CD4-positive, alpha-beta T cell (primary cell): Measurements from ENCODE around the gene TTC23L. TPM values are rescaled to one million over a fixed set of nuclear protein-coding genes. Genes with fewer than 3 reads are reported as not detected.

Source experiments
- ATAC-seq: fragments of 200-7000 bp; cut with Tn5 transposase; one replicate; pipeline ENCODE4 v1.10.0; 2022; ENCODE audit warnings: mild to moderate bottlenecking; ENCODE audit not compliant: poor library complexity
- CTCF ChIA-PET: fragments of 350-600 bp; sonication (Branson Sonifier 250); formaldehyde crosslinking; loops from one replicate; lab custom pipeline; 2021; ENCODE audit warnings: antibody characterized with exemption, inconsistent platforms; lab: Charles Lee
- POLR2A ChIA-PET: fragments of 350-600 bp; sonication (Branson Sonifier 250); formaldehyde crosslinking; loops from one replicate; lab custom pipeline; 2021; ENCODE audit warnings: antibody characterized with exemption, inconsistent platforms; lab: Charles Lee
- DNase-seq, 14 experiments: peaks; one replicate each; pipeline ENCODE4 v3.0.0-alpha.2; 2013 to 2020; ENCODE audit warnings: mixed read lengths in 2 of 14
- H3K27ac ChIP-seq, 2 donors: one replicate each; pipeline versions ENCODE4 v1.5.1 to v1.7.0; 2013; ENCODE audit warnings: low read length in 2 of 2, low read depth in 1 of 2, mild to moderate bottlenecking in 1 of 2
- H3K27me3 ChIP-seq, 2 experiments: 1 replicate in 1 of 2; 2 replicates in 1 of 2; pipeline versions ENCODE4 v1.6.1 to v1.7.0; 2013; ENCODE audit warnings: low read length in 2 of 2, control low read depth in 1 of 2, mild to moderate bottlenecking in 1 of 2, moderate library complexity in 1 of 2; ENCODE audit not compliant: insufficient read depth in 2 of 2, control insufficient read depth in 1 of 2
- H3K36me3 ChIP-seq: one replicate; pipeline ENCODE4 v1.6.1; 2013; ENCODE audit warnings: low read length, control low read depth; ENCODE audit not compliant: insufficient read depth
- H3K4me1 ChIP-seq: one replicate; pipeline ENCODE4 v1.6.1; 2013; ENCODE audit warnings: low read length, control low read depth; ENCODE audit not compliant: insufficient read depth
- H3K4me3 ChIP-seq: one replicate; pipeline ENCODE4 v1.5.1; 2013; ENCODE audit warnings: mild to moderate bottlenecking, low read length, moderate library complexity
- H3K9me3 ChIP-seq, 2 experiments: 1 replicate in 1 of 2; 2 replicates in 1 of 2; pipeline versions ENCODE4 v1.6.1 to v1.7.0; 2013; ENCODE audit warnings: low read length in 2 of 2, mild to moderate bottlenecking in 2 of 2, control low read depth in 1 of 2, moderate library complexity in 1 of 2; ENCODE audit not compliant: control insufficient read depth in 1 of 2, insufficient read depth in 1 of 2
- H3K27ac Mint-ChIP-seq: one replicate; pipeline ENCODE4 v1.8.0; 2020; ENCODE audit warnings: mixed read lengths
- H3K27me3 Mint-ChIP-seq: one replicate; pipeline ENCODE4 v1.8.0; 2021; ENCODE audit warnings: mixed read lengths
- H3K36me3 Mint-ChIP-seq: one replicate; pipeline ENCODE4 v1.8.0; 2021; ENCODE audit warnings: low read depth, mixed read lengths
- H3K4me1 Mint-ChIP-seq: one replicate; pipeline ENCODE4 v1.8.0; 2021; ENCODE audit warnings: low read depth, mixed read lengths
- H3K4me3 Mint-ChIP-seq: one replicate; pipeline ENCODE4 v1.8.0; 2020; ENCODE audit warnings: mild to moderate bottlenecking, mixed read lengths
- H3K9me3 Mint-ChIP-seq: one replicate; pipeline ENCODE4 v1.8.0; 2020; ENCODE audit warnings: mixed read lengths
- intact Hi-C, 2 experiments: fragments of 100-400 bp; cut with DNase I in 1 of 2; cut with micrococcal nuclease in 1 of 2; formaldehyde crosslinking; loops; one replicate each; pipeline versions ENCODE4 v1.15.1 to v1.9.0; 2023 to 2025; cut with DNase I, micrococcal nuclease
- total RNA-seq, 174 experiments: library from RNA in 2 of 174; stranded (reverse) in 2 of 174; gene quantifications; one replicate each; pipeline ENCODE4 v1.2.3 and lab custom pipeline; 2021 to 2026
- TF ChIP-seq, protein P1 (sequence below): fragments of 200-600 bp; IDR thresholded peaks from one replicate; pipeline ENCODE4 v1.8.0; 2022; ENCODE audit warnings: antibody characterized with exemption, mild to moderate bottlenecking

Gene TTC23L
- total RNA-seq, 2 experiments from 2014 or later, result 0.20 TPM; not detected in 1

DNA sequence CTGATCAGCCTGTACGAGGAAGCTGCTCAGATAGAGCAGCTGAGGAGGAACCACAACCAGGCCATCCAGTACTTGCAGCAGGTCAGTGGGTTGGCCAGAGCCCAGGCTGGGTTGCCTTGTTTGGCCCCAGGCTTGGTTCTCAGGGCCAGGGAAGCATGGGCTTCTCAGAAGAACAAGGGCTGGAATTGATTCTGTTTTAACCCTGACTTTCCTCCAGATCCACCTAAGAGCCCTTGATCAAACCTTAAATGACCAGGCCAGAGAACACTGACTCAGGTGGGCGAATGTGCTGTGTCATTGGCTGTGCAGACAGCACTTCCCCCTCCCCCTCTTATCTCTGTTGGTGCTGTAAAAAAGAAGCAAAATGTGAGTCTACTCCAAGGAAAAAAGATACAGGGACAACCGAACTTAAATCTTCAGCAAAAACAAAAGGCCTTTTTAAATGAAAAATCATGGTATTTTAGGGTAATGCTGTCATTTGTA, 28.1 kb downstream of the TTC23L start:
- ChIA-PET CTCF (no interaction called here), POLR2A (no interaction called here)
- H3K4me1 Mint-ChIP-seq, result no peaks in the 10 kb centered on the region
- H3K27me3 ChIP-seq, result no peaks in the 10 kb centered on the region
- no peak overlapping the region for H3K27ac Mint-ChIP-seq
- no peak overlapping the region for H3K4me3 Mint-ChIP-seq
- no peaks in the 10 kb centered on the region for H3K9me3 ChIP-seq
- ATAC-seq (no peak), DNase-seq (no peak)
- peaks cover 4% of the 10 kb centered on the region for H3K27me3 Mint-ChIP-seq
- H3K4me3 ChIP-seq, result no peak overlapping the region
- intact Hi-C loops, result no loop called here
- no peaks in the 10 kb centered on the region for H3K9me3 Mint-ChIP-seq
- TF ChIP-seq, protein P1, sequence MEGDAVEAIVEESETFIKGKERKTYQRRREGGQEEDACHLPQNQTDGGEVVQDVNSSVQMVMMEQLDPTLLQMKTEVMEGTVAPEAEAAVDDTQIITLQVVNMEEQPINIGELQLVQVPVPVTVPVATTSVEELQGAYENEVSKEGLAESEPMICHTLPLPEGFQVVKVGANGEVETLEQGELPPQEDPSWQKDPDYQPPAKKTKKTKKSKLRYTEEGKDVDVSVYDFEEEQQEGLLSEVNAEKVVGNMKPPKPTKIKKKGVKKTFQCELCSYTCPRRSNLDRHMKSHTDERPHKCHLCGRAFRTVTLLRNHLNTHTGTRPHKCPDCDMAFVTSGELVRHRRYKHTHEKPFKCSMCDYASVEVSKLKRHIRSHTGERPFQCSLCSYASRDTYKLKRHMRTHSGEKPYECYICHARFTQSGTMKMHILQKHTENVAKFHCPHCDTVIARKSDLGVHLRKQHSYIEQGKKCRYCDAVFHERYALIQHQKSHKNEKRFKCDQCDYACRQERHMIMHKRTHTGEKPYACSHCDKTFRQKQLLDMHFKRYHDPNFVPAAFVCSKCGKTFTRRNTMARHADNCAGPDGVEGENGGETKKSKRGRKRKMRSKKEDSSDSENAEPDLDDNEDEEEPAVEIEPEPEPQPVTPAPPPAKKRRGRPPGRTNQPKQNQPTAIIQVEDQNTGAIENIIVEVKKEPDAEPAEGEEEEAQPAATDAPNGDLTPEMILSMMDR, result no peak
- H3K4me1 ChIP-seq, result no peaks in the 10 kb centered on the region
- H3K27ac ChIP-seq, result no peak overlapping the region
- no peaks in the 10 kb centered on the region for H3K36me3 Mint-ChIP-seq
- no peaks in the 10 kb centered on the region for H3K36me3 ChIP-seq

DNA sequence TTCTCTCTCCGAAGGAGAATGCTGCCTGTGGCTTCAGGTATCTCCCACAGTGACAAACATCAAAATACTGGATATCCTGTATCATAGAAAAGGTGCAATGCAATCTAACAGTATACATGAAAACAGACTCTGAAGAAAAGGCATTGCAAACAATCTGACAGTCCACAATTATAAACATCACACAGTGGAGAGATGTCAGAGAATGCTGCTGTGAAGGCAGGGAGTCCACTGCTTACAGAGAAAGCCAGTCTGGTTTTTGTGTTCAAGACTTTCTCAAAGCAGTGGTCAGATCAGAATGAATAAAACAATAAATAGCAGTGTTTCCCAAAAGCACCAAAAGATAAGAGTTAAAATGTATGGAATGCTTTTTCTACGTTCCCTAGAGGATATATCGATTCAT, 28.7 kb downstream of the TTC23L start:
- H3K27ac ChIP-seq, result no peak overlapping the region
- CTCF ChIA-PET, result no interaction called here
- POLR2A ChIA-PET, result no interaction called here

DNA sequence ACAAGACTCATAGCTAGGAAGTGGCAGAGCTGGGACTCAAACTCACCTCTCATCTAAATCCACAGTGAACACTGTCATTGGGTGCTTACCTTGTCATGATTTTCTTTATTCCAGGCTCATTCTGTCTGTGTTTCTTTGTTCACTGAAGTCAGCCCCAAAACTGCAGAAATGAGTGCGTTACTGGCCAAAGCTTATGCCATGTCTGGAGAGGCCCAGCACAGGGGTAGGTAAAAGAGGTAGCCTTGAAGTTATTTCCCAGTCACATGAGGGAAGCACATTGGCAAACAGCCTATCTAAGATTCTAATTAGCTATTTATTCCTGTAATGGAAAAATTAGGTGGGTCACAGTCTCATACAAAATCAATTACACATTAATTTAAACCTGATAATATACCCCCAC, 29.8 kb downstream of the TTC23L start:
- TF ChIP-seq, protein P1, result no peak
- POLR2A ChIA-PET, result no interaction called here

More for the DNA sequence above, 28.7 kb downstream of the TTC23L start:
- no peaks in the 10 kb centered on the region for H3K9me3 Mint-ChIP-seq
- TF ChIP-seq, protein P1, result no peak
- no peaks in the 10 kb centered on the region for H3K36me3 Mint-ChIP-seq
- no peak overlapping the region for H3K4me3 Mint-ChIP-seq
- ATAC-seq (no peak), DNase-seq (no peak)
- Histone ChIP-seq H3K36me3 (no peaks in the 10 kb centered on the region), H3K27me3 (no peaks in the 10 kb centered on the region), H3K4me1 (no peaks in the 10 kb centered on the region), H3K9me3 (no peaks in the 10 kb centered on the region), H3K4me3 (no peak overlapping the region)
- intact Hi-C loops, result no loop called here
- H3K27ac Mint-ChIP-seq, result no peak overlapping the region
- peaks cover 4% of the 10 kb centered on the region for H3K27me3 Mint-ChIP-seq
- H3K4me1 Mint-ChIP-seq, result no peaks in the 10 kb centered on the region

More for the DNA sequence above, 29.8 kb downstream of the TTC23L start:
- Histone ChIP-seq H3K4me1 (no peaks in the 10 kb centered on the region), H3K27ac (no peak overlapping the region), H3K4me3 (no peak overlapping the region), H3K27me3 (no peaks in the 10 kb centered on the region), H3K36me3 (no peaks in the 10 kb centered on the region), H3K9me3 (no peaks in the 10 kb centered on the region)
- no peak overlapping the region for H3K27ac Mint-ChIP-seq
- DNase-seq (no peak), ATAC-seq (no peak)
- CTCF ChIA-PET, result no interaction called here
- no peaks in the 10 kb centered on the region for H3K9me3 Mint-ChIP-seq
- no peaks in the 10 kb centered on the region for H3K4me1 Mint-ChIP-seq
- H3K36me3 Mint-ChIP-seq, result no peaks in the 10 kb centered on the region
- intact Hi-C loops, result no loop called here
- H3K4me3 Mint-ChIP-seq, result no peak overlapping the region
- peaks cover 4% of the 10 kb centered on the region for H3K27me3 Mint-ChIP-seq
